Measurements from ENCODE around the gene KSR2.

KSR2 gene

DNA sequence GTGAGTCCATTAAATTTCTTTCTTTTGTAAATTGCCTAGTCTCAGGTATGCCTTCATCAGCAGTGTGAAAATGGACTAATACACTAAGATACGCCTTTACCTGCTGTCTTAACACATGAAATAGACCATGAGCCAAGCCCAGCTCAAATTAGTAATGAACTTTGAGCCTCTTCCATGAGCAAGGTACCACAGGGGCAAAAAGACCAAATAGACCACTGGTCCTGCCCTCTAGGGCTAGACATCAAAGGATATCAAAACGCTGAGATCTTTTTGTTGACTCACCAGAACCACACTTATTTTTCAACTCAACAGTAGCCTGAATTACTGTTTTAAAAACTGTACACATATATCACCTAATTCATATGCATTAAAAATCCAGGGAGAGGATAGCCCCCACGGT, 469.9 kb downstream of the KSR2 start:
- DNase-seq (ENCODE audit: low read depth in 2 of 2), result no peak

DNA sequence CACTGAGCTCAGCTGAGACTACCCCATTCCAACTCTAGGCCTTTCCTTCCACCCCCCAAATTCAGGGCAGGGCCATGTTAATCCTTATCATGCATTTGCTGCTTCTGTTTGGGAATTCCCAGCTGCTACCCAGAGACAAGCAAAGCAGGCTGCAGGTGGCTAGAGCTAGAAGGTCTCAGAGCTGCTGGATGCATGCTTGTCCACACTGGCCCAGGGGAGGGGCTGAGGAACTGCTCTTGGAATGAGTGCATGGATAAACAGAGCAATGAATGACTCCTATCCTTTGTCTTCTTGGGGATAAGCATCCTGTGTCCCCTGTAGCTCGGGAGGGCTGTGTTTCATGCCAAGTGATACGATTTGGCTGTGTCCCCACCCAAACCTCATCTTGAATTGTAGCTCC, 470.5 kb downstream of the KSR2 start:
- DNase-seq (ENCODE audit: low read depth in 2 of 2), result no peak

DNA sequence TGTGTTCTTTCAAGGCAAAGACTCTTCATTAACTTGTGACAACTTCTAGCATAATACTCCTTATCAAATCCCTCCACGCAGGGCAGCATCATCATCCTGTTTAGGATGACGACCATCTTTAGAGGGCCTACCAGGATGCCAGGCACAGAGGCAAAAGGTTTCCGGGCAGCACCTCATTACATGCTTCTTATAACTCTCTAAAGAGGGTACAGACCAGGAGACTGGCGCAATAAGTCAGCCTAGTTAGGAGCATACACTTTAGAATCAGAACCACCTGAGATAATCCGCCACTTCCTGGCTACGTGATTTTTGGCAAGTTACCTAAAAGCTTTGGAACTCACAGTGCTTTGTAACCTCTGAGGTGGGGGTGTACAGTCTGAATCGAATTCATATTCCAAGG, 471.4 kb downstream of the KSR2 start:
- DNase-seq (ENCODE audit: low read depth in 2 of 2), result no peak

DNA sequence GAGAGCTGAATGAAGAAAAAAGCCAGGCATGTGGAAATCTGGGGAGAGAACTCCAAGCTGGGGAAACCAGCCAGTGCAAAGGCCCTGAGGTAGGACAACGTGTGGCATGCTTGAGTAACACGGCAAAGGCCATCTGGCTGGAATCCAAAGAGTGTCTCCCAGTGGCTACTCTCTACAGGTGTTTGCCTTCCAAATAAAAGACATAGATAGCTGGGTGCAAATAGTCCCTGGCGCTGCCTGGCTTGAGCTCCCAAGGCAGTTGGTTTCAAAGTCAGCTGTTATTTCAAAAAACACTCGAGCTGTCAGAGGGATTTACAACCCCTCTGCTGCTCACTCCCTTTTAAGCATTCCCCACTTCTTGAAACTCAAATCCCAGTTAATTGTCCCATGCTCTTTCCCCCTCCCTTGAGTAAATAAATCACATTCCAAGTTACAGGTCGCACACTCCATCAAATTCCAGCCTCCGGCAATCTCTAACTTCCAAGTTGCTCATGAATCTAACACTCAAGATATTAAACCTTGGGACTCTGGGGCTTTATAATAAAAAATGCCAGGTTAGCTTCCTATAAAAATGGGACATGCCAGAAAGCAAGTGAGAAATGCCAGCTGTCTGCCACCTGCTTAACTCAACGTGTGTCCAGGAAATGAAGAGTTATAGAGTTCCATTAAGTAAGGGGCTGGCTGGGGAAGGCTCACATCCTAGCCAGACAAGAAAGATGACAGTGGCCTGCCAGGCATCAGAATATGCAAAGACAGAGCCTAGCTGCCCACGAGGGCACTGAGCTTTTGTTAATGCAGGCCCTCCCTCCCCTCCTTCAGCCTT, 473.7 kb downstream of the KSR2 start:
- DNase-seq (ENCODE audit: low read depth in 2 of 2), result no peak

DNA sequence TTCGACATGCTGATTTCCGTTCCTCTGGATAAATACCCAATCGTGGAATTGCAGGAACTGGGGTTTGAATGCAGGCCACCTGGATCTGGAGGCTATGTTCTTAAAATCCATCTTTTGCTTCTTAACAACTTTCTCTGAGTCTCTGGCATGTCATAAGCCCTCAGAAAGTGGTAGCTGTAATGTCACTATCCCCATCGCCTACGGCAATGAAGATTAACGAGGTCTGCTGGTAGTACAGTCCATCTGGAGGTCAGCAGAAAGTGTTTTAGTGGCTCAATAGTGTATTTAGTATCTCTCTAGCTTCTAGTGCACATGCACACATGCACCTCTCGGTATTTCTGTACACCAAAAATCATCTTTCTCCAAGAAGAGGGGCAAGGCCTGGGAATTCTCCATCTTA, 477.1 kb downstream of the KSR2 start:
- DNase-seq (ENCODE audit: low read depth in 2 of 2), result no peak

DNA sequence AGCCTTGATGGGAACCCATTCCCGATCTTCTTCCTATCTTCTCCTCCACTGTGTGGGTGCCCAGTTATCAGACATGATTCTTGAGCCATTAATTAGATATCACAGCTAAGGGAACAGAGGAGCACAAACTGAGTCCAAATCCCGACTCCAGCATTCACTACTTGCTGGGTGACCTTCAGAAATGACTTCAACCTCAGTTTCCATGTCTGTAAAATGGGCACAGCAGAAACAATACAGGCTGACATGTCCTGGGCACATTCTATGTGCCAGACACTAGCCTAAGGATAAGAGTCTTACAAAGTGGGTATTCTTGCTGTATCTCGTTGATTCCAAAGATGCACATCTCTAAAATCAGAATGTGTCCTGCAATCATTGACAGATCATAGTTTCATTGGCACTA, 478.7 kb downstream of the KSR2 start:
- DNase-seq (ENCODE audit: low read depth in 2 of 2), result no peak

DNA sequence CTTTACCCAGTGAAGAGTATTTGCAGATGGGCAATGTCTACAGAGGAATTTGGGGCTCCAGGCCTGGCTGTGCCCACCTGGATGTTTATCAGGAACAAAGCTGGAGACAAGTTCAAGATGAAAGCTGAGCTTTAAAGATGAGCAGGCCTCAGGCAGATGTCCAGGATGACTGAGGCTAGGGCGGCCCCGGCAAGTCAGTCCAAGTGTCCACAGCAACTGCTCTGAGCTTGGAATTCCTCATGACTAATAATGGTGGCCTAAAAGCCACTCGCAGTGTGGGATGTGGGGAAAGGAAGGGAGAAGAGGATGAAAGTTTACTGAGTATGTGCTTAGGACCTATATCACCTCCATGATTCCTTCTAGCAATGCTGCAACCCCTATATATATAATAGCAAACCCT, 479.1 kb downstream of the KSR2 start:
- no peak for DNase-seq (ENCODE audit: low read depth in 2 of 2)

DNA sequence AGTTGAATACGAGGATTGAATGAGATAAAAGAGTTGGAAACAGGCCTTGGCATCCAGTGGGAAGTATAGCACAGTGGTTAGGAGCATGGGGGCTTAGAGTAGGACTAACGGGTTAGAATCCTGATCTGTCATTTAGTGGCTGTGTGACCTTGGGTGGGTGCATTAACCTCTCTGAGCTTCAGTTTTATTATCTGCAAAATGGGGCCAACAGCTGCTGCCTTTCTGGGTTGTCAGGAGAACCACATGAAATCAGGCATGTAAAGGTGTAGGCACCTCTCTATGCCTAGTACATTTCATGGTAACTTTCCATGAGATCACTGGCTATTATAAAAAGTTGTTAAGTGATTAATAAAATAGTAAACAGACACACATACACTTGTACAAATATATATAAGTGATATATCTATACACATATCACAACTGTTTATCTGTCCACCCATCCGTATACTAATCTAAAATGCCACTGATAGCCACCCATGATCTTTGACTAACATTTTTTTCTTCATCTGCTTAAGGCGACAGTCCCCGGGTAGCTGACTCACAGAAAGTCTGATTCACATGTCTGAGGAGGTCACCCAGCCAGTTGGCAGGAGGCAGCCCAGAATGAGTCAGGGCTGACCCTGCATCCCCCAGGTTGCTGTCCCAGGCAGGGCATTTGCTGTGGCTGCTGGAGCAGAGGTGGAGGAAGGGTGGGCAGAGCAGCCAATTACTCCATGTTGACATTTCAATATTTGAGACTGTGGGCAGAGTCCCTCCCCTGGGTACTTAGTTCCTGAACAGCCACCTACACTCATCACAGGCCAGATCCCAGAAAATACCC, 481.7 kb downstream of the KSR2 start:
- no peak for DNase-seq (ENCODE audit: low read depth in 2 of 2)

DNA sequence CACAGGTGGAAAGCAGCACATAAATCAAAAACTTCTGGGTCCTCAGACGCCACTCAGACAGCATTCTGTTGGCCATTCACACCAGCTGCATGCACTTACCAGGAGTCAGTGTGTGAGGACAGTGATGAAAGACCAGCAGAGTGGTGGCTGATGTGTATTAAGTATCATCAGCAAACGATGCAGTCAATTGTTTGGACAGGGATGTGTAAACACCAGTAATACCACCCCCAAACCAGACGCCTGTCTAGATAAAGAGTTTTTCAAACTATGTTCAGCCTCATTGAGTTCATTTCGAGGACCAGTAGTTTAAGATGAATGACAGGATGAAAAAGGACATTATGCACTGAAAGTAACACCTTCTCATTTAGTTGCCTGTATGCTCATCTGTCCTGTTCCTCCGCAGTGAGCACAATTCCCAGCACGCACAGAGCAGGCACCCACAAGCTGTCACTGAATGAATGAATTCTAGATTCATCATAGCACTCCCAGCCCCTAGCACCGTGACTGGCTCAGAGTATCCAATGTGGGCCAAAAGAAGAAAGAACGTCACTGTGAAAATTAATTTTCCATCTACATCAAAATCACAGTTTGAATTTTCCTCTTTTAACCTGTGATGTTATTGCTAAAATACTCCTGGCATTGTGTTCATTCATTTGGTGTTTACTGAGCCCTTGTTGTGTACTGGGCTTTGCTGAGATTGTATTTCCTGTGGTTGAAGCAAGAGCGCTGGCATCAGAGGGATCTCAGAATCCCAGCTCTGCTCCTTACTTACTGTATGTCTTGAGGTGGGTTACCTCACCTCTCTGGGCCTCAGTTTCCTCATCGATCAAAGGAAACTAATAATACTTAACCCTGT, 482.6 kb downstream of the KSR2 start:
- no peak for DNase-seq (ENCODE audit: low read depth in 2 of 2)

DNA sequence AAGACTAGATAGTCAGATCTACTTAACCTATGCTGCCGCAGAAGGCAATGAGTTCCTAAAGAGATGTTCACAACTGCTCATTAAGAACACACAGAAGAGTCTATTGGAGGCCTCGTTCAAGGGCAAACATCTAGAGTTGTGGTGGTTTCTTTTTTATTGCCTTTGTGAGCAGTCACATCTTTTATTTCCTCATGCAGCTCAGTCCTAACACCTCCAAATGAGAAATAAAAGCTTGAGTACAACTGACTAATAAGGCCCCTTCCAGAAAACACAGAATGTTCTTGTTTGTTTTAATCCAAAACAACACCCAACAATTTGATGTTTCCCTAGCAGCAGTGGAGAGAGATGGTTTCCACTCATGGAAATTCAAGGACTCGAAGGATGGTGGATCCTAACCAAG, 483.9 kb downstream of the KSR2 start:
- no peak for DNase-seq (ENCODE audit: low read depth in 2 of 2)

DNA sequence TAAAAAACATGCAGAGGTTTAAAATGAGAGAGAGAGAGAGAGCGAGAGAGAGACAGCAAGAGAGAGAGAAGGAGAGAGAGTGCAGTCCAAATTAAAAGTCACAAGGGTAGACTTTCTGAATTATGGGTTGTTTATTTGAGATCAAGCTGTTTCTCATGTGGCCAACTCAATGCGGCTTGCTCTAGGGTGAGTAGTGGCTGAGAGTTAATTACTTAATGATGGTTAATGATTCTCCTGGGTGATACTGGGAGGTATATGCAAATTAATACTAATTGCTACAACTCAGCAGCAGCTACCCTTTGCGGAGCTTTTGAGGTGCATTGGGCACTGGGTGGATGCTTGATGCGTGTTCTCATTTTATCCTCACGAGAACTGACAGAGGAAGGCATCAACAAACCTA, 485.3 kb downstream of the KSR2 start:
- DNase-seq (ENCODE audit: low read depth in 2 of 2), result no peak

DNA sequence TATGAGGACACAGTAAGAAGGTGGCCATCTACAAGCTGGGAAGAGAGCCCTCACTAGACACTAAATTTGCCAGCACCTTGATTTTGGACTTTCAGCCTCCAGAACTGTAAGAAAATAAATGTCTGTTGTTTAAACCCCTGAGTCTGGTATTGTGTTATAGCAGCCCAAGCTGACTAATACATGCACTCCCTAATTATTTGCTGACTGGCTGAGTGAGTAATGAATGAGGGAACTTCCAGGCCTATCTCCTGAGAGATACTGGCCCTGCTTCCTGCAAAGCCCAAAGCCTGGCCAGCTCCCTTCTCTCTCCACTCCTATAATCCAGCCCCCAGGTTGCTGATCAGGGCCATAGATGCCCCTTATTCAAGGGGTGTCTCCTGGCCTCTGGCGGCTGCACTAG, 487.3 kb downstream of the KSR2 start:
- no peak for DNase-seq (ENCODE audit: low read depth in 2 of 2)

DNA sequence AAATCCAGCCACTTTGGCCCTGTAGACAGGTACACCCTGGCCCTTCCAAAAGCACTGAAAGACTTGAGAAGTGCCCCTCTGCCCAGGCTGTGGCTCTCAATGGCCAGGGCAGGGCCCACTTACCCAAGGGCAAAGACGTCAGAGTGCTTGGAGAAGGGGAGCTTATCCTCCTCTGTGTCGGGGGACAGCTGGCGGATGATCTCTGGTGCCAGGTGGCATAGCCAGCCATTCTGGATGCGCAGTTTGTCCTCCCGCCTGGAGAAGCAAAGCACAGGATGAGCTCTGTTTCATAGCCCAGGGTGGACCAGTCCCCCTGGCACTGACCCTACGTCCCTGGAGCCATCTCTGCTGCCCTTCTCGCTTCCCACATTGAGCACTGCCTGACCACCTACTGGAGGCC, 492.4 kb downstream of the KSR2 start:
- DNase-seq (ENCODE audit: low read depth in 2 of 2), result no peak

DNA sequence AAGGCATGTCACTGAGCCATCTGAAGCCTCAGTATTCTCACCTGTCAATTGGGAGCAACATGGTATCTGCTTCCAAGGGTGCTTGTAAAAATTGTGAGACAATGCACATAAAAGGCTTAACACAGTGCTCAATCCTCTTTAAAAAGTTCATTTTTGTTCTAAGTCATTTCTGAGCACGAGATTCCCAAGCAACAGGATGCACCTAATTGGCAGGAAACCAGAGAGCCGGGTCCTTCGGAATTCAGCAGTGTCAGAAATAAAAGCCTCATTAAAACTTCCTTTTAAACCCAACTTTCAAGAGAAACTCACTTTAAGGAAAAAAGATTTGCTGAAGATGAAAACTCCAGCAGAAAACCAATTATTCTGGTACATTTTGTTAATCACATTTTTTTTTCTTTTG, 494.9 kb downstream of the KSR2 start:
- DNase-seq (ENCODE audit: low read depth in 2 of 2), result no peak

DNA sequence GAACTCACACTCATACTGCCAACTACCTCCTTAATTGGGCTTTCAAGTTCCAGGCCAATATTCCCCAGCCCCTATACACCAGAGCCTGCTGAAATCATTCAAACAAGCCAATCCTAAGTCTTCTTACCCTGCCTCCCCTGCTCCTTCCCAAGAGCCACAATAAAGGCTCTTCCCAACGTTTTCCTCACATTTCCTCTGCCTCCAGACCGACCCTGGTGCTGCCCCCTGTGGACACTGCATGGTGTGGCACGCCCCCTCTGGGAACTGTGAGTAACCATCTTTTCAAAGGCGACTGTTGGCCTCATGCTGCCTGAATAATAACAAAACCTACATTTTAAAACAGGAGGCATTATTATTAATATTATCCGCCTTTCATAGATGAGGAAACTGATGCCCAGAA, 495.8 kb downstream of the KSR2 start:
- DNase-seq (ENCODE audit: low read depth in 2 of 2), result no peak

DNA sequence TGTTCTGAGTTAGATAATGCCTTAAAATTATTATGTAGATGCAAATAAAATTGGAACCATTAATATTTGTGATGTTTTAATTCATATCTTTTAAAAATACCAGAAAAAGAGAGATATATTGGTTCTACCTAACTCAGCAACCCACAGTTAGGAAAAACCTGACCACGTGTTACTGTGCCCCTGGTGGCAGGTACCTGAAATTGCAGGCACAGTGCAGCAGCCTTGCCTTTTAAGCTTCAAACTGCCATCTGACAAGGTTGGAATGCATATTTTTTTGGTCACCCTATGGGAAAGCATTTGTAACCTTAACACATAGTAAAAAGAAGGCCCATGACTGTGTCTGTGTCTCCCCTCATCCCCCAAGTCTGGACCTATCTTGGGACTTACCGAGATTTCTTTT, 498.0 kb downstream of the KSR2 start:
- no peak for DNase-seq (ENCODE audit: low read depth in 2 of 2)

DNA sequence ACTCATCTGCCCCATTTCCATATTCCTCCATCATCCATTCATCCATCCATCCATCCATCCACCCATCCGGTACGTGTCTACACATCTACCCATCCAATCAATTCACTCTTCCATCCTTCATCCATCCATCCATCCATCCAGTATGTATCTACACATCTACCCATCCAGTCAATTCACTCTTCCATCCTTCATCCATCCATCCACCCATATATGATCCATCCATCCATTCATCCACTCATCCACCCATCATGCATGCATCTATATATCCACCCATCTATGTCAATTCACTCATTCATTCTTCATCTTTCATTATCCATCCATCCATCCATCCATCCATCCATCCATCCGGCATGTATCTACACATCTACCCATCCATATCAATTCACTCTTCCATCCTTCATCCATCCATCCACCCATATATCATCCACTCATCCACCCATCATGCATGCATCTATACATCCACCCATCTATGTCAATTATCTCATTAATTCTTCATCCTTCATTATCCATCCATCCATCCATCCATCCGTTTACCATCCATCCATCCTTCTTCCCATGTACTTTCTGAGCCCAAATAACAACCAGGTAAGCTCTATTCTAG, 498.8 kb downstream of the KSR2 start:
- no peak for DNase-seq (ENCODE audit: low read depth in 2 of 2)

DNA sequence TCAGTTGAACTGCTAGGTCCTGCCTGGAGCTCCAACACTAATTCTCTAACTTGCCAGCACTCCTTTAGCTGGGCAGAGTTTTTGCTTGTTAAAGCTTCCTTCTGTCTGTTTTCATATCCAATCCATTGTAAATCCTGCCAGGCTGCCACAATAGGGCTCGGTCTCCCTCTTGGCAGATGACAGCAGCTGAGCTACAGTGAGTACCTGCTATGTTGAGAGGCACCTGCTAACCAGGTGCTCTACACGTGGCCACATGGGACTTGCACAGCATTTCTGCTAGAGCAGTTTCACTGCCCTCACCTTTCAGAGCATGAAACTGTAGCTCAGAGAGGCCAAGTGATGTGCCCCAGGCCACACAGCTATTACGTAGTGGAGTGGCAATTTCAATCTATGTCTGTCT, 500.8 kb downstream of the KSR2 start:
- DNase-seq (ENCODE audit: low read depth in 2 of 2), result no peak

DNA sequence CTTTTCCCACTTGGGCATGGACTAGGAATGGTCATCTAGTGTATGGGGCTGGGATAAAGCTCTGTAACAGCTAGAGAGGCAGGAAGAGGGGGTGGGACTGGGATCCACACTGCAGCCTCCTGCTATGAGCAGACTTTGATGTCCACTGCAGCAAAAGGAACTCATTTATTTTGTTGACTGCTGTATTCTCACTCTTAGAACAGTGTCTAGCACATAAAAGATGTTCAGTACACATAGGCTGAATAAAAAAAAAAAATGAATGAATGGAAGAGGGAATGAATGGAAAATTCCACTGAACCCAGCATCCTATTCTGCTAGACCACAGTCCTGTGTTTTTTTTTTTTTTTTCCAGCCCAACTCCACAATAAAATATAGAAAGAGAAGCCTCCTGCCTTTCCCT, 501.2 kb downstream of the KSR2 start:
- DNase-seq (ENCODE audit: low read depth in 2 of 2), result no peak

DNA sequence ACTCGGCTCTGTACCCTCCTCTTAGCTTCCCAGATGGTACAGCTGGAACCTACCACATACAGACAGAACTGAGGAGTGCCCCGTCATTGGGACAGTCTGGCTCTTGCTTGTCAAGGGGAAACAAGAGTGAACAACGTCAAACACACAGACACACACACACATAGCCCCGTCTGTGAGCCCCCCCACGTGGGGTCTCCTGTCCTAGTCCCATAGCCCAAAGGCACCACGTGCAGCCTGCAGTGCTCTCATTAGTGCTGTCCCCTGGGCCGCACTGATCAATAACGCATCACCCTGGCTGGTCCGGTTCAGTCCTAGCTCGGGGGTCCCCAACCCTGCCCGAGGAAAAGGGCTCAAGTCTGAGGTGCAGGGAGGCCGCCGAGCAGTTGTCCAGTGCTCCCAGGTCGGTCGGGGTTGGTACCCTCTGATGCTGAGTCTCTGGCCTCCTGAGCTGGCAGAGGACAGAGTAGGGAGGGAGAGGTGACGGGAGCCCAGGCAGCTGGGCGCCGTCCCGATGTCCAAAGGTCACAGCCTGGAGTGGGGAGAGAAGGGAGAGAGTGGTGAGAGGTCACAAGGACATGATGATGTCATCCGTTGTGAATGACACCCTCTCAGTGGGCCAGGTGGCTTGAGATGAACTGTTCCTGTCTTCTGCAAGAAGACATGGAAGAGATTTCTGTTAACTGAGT, 502.0 kb downstream of the KSR2 start:
- no peak for DNase-seq (ENCODE audit: low read depth in 2 of 2)

DNA sequence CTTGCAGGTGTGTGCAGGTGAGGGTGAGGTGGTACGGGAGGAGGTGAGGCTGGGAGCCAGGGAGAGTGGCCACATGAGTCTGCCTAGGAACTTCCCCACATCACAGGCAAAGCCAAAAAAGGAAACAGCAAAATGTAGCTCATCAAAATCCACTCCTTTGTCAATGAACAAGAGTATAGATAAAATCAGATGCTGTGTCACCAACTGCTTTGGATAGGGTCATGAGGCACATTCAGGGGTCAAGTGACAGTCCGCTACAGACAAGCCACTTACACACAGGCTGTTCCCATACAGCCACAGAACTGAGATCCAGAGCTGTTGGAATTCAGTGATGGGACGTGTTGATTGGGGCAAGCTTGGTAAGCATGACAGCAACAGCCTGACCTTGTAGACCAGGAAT, 507.1 kb downstream of the KSR2 start:
- DNase-seq (ENCODE audit: low read depth in 2 of 2), result no peak
